HG03460 (cell line): Measurements from ENCODE around the gene DIAPH3.
"Not testable (repeated sequence)": the region's sequence is repeated elsewhere in the genome, so short reads cannot be mapped to it uniquely, and the experiment has no call there.

ENCODE experiments used
- ATAC-seq: cut with Tn5 transposase; IDR thresholded peaks from one replicate; pipeline ENCODE4 v1.9.1; 2021; ENCODE audit not compliant: unreplicated experiment

Gene DIAPH3

GRCh38 chr13:60099631-60100420, 63.9 kb downstream of the DIAPH3 start:
- no peak for ATAC-seq

GRCh38 chr13:60095300-60095699, 68.4 kb downstream of the DIAPH3 start:
- no peak for ATAC-seq

GRCh38 chr13:60094385-60095088, 69.2 kb downstream of the DIAPH3 start:
- ATAC-seq: no peak

DNA sequence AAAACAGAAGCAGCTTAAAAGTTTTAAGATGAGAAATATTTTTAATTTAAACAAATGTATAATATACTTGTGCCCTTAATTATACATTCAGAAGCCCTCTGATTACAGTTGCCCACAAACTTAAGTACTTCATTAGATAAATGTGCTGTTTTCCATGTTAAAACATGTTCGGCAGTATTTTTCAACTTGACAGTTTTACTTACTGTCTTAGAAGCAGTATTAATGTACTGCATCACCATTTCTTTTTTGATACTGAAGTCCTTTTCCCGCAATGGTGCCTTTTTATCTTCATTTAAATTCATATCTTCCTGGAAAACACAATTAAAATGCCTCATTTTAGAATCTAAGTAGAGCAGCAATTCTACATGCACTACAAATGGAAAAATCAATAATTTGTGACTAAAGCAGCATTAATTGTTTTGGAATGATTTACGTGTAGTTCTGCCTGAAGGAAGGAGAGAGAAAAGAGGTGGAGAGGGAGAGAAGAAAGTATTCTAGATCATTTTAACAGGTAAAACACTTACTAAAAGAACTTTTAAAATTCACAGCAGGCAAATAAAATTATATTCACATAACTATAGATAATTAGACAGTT, 70.2 kb downstream of the DIAPH3 start:
- ATAC-seq: no peak

GRCh38 chr13:60091573-60091972, 72.2 kb downstream of the DIAPH3 start:
- no peak for ATAC-seq

DNA sequence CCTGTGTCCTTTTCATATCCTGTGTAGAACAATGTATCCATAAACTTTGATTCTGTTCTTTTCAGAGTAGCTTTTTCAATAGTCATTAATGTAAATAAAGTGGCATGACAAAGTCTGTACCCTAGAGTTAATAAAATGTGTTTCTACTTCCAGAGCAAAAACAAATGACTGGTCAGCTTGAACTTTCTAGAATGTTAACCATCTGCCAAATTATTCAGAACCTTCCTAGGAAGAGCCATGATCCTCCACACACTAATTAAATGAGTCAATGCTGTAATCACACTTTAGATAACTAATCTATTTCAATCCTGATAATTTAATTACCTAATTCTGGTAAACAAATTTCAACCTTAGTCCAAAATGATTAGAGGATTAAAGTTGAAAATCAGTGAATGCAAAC, 73.2 kb downstream of the DIAPH3 start:
- no peak for ATAC-seq

DNA sequence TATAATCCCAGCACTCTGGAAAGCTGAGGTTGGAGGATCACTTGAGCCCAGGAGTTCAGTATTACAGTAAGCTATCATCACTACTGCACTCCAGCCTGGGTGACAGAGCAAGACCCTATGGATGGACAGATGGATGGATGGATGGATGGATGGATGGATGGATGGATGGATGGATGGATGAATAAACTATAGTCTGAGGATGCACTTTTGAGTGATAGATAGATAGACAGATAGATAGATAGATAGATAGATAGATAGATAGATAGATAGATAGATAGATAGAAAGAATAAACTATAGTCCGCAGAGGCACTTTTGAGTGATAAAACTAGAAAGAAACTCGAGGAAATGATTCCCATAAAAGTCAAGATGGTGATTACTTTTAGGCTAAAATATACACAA, 79.9 kb downstream of the DIAPH3 start:
- not testable (repeated sequence) for ATAC-seq

GRCh38 chr13:60080850-60081249, 82.9 kb downstream of the DIAPH3 start:
- ATAC-seq: no peak

DNA sequence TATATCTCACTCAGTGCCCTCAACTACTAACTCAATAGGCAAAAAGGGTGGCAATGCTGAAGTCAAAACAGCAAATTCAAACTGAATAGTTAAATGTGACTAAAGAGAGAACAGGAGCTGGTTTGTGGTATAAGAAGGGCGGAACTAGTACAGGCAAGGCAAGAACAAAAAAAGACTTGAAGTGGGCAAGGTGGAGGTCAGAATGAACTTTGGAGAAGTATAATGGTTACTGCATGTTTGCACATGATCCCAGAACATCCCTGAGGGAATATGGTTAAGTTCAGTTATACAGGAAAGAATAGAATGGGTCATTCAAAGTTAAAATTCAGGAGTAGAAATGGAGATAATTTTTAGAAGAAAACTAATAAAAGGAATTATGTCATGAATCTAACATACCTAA, 85.5 kb downstream of the DIAPH3 start:
- no peak for ATAC-seq

DNA sequence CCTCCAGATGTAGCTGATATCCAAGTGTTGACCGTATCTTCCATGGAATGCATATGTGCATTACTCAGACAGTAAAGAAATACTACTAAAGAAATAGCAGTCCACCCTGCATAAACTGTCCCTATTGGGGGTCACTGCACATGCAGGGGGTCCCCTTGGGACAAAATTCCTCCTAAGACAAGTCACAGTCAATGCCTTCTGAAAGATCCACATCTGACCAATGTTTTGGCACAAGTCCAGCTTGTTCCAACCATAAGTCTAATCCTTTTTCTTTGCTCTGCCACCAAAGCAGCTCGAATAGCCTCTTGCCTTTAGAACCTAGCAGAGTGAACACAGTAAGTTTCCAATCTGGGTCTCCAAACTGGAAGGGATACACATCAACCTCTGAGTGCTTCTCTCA, 87.9 kb downstream of the DIAPH3 start:
- ATAC-seq: no peak

DNA sequence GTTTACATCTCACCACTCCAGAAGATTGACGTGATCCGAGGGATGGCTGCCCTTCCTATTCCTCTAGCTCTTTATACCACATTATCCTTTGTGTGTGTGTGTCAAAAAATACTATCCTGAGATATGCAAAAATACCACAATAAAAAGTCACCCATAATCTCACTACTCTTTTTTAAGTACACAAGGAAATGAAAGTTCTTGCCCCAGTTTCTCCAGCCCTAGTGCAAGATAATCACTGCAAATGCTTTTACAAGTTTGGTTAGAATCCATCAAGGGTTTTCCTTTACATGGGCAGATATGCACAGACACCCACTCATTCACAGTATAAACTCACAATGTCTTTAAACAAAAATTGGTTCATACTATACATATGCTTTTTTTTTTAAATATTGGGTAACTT, 89.3 kb downstream of the DIAPH3 start:
- no peak for ATAC-seq

GRCh38 chr13:60066226-60066625, 97.5 kb downstream of the DIAPH3 start:
- no peak for ATAC-seq

DNA sequence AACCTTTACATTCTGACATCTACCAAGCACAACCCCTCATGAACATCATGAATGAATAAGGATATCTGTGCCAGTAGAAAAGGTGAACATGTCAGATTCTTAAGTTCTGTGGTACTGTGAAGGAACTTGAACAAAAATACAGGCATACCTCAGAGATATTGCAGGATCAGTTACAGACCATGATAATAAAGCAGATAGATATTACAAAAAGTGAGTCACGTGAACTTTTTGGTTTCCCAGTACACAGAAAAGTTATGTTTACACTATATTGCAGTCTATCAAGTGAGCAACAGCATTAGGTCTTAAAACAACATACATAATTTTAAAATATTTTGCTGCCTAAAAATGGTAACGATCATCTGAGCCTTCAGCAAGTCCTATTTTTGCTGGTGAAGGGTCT, 101.2 kb downstream of the DIAPH3 start:
- no peak for ATAC-seq

- no peak for ATAC-seq
Observed at GRCh38 chr13:60061737-60062136, 102.0 kb downstream of the DIAPH3 start.

GRCh38 chr13:60051754-60052285, 111.9 kb downstream of the DIAPH3 start:
- no peak for ATAC-seq

- not testable (repeated sequence) for ATAC-seq
Observed at GRCh38 chr13:60048353-60048752, 115.4 kb downstream of the DIAPH3 start.

DNA sequence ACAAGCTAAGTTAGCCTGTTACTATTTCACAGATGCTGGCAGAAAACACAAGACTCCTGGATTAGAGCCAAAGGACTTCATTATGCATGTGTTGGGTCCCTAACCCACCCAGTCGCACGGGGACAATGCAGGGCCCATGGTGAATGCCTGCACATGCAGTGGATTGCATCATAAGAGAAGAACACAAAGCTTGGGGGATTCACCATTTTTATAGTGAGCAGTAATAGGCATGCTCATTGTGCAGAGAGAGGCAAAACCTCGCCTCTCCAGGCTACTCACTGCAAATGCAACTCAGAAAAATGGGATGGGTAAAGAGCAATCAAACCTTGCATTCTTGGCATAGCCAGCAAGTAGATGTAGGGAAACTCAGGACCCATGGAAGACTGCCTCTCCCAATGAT, 115.8 kb downstream of the DIAPH3 start:
- no peak for ATAC-seq

DNA sequence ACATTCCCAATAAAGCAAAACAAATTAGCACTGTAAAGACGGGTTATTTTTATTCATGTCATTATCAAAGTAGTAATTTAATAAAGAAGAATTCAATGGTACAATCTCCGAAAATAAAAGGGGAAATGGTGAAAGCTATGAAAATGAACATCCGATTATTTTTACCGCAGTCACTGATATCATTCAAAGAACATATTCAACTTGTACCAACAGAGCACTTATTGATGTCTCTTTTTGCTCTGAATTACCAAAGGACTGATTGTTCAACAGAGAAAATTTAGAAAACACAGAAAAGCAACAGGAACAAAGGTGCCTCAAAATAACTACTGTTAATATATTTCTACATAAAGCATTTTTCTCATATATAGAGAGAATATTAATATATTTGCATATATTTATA, 119.4 kb downstream of the DIAPH3 start:
- no peak for ATAC-seq

- no peak for ATAC-seq
Observed at GRCh38 chr13:60043262-60043661, 120.5 kb downstream of the DIAPH3 start.

DNA sequence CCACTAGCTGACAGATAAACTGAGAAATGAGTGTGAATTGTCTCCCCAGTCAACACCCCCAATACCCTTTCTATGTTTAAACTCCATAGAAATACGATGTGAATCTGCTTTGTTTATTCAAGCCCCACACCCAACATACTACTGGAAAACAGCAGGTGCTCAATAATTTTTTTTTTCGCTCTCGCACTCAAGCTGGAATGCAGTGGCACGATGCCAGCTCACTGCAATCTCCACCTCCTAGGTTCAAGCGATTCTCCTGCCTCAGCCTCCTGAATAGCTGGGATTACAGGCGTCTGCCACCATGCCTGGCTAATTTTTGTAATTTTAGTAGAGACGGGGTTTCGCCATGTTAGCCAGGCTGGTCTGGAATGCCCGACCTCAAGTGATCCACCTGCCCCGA, 123.1 kb downstream of the DIAPH3 start:
- not testable (repeated sequence) for ATAC-seq

DNA sequence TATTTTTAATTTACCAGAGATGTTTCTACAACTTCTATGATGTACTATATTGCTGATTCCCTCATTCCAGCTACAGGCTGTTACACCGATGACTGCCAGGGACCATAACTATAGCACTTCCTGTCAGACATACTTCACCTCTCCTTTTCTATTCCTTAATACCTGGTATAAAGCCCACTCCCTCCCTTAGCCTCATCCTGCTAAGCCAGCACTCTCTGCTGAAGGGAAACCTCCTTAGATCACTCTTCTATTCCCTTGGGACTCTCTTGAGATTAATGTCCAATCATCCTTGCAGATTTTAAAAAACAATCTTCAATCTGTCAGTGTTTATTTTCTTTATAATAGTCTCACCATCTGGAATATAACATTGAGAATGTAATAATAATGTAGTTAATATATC, 127.9 kb downstream of the DIAPH3 start:
- no peak for ATAC-seq

GRCh38 chr13:60032851-60033250, 130.9 kb downstream of the DIAPH3 start:
- no peak for ATAC-seq
